ENCODE data around the gene JPH3. TPM values are rescaled to one million over a fixed set of nuclear protein-coding genes. Genes with fewer than 3 reads are reported as not detected.
"Not testable (repeated sequence)": the region's sequence is repeated elsewhere in the genome, so short reads cannot be mapped to it uniquely, and the experiment has no call there.

The JPH3 gene
- total RNA-seq, 1 donor, result not detected

- no peak for TF ChIP-seq CTCF (IDR thresholded peaks at IDR 0.05; ENCODE audit: insufficient read depth, low read length)
- H3K4me3 ChIP-seq (ENCODE audit: low read depth, low read length), result no peak overlapping the region
- DNase-seq (ENCODE audit: low read depth), result no peak
These were observed 120.4 kb downstream of the JPH3 start for GRCh38 chr16:87722590-87723225.

GRCh38 chr16:87723226-87723623 is 120.9 kb downstream of the JPH3 start:
- peak; percentile 2 for DNase-seq (ENCODE audit: low read depth)
- TF ChIP-seq CTCF (IDR thresholded peaks at IDR 0.05; ENCODE audit: insufficient read depth, low read length), result no peak
- H3K4me3 ChIP-seq (ENCODE audit: low read depth, low read length), result no peak overlapping the region

GRCh38 chr16:87724490-87725291 is 122.4 kb downstream of the JPH3 start:
- no peak overlapping the region for H3K4me3 ChIP-seq (ENCODE audit: low read depth, low read length)
- TF ChIP-seq CTCF (IDR thresholded peaks at IDR 0.05; ENCODE audit: insufficient read depth, low read length), result no peak
- no peak for DNase-seq (ENCODE audit: low read depth)

- H3K4me3 ChIP-seq (ENCODE audit: low read depth, low read length), result no peak overlapping the region
- no peak for DNase-seq (ENCODE audit: low read depth)
- no peak for TF ChIP-seq CTCF (IDR thresholded peaks at IDR 0.05; ENCODE audit: insufficient read depth, low read length)
These were observed 123.4 kb downstream of the JPH3 start for GRCh38 chr16:87725596-87726235.

GRCh38 chr16:87726577-87726976 is 124.3 kb downstream of the JPH3 start:
- DNase-seq (ENCODE audit: low read depth); H3K4me3 ChIP-seq (ENCODE audit: low read depth, low read length): not testable (repeated sequence)

- TF ChIP-seq CTCF (IDR thresholded peaks at IDR 0.05; ENCODE audit: insufficient read depth, low read length), result no peak
- no peak for DNase-seq (ENCODE audit: low read depth)
- H3K4me3 ChIP-seq (ENCODE audit: low read depth, low read length), result no peak overlapping the region
These were observed 125.0 kb downstream of the JPH3 start for GRCh38 chr16:87727346-87727745.

GRCh38 chr16:87728026-87728425 is 125.7 kb downstream of the JPH3 start:
- no peak for TF ChIP-seq CTCF (IDR thresholded peaks at IDR 0.05; ENCODE audit: insufficient read depth, low read length)
- DNase-seq (ENCODE audit: low read depth), result no peak
- H3K4me3 ChIP-seq (ENCODE audit: low read depth, low read length), result no peak overlapping the region
